Naive B cell (primary cell): ENCODE data around the gene MYO9B. TPM values are rescaled to one million over a fixed set of nuclear protein-coding genes. Genes with fewer than 3 reads are reported as not detected.
A peak's percentile ranks its signal among the peaks of the same experiment; 100 is the strongest.

Experiments
- ATAC-seq, 2 donors: fragments of 150-1000 bp; cut with Tn5 transposase; 2 replicates each; pipeline ENCODE4 v1.10.0; 2021; ENCODE audit warnings: low read depth in 2 of 2, mild to moderate bottlenecking in 2 of 2, moderate library complexity in 2 of 2
- DNase-seq: peaks from one replicate; pipeline ENCODE4 v3.0.0; 2022
- H3K27ac Mint-ChIP-seq, 6 donors: one replicate each; pipeline ENCODE4 v1.8.0; 2020 to 2022; ENCODE audit warnings: mild to moderate bottlenecking in 6 of 6, mixed read lengths in 6 of 6, moderate library complexity in 5 of 6, inconsistent platforms in 2 of 6
- H3K27me3 Mint-ChIP-seq, 3 donors: one replicate each; pipeline ENCODE4 v1.8.0; 2021 to 2022; ENCODE audit warnings: mixed read lengths in 3 of 3, mild to moderate bottlenecking in 1 of 3
- H3K36me3 Mint-ChIP-seq, 2 donors: one replicate each; pipeline ENCODE4 v1.8.0; 2020 to 2022; ENCODE audit warnings: mixed read lengths in 2 of 2, inconsistent platforms in 1 of 2, mild to moderate bottlenecking in 1 of 2
- H3K4me1 Mint-ChIP-seq, 3 donors: one replicate each; pipeline ENCODE4 v1.8.0; 2020 to 2022; ENCODE audit warnings: mixed read lengths in 3 of 3, inconsistent platforms in 1 of 3, mild to moderate bottlenecking in 1 of 3, moderate library complexity in 1 of 3
- H3K4me3 Mint-ChIP-seq, 8 donors: one replicate each; pipeline ENCODE4 v1.8.0; 2020 to 2022; ENCODE audit warnings: mild to moderate bottlenecking in 8 of 8, mixed read lengths in 8 of 8, moderate library complexity in 8 of 8, inconsistent platforms in 2 of 8
- H3K9me3 Mint-ChIP-seq, 7 donors: one replicate each; pipeline ENCODE4 v1.8.0; 2020 to 2022; ENCODE audit warnings: mixed read lengths in 7 of 7, mild to moderate bottlenecking in 5 of 7, inconsistent platforms in 2 of 7, moderate library complexity in 1 of 7
- polyA plus RNA-seq, 6 donors: library from polyadenylated mRNA; unstranded; fragments of 300-500 nt; fragmentation: Illumina TruSeq; gene quantifications; one replicate each; pipeline ENCODE4 v1.2.3, GENCODE V29; 2021; ENCODE audit warnings: low read depth in 6 of 6

Gene MYO9B
- polyA plus RNA-seq, 6 donors from 2014 or later, result 3.1 to 34.9 (median 6.9) TPM

GRCh38 chr19:17073869-17074633 is 1.5 kb upstream of the MYO9B start:
- Mint-ChIP-seq H3K4me1 (peaks cover 52 to 69% (median 66%) of the 10 kb centered on the region in 3 donors), H3K4me3 (peak overlapping the region; percentile 91 to 100 (median 98)), H3K9me3 (no peaks in the 10 kb centered on the region), H3K27me3 (no peaks in the 10 kb centered on the region), H3K36me3 (no peaks in the 10 kb centered on the region), H3K27ac (peak overlapping the region in 5 of 6 donors; percentile 93 to 98 (median 97))
- DNase-seq, result no peak
- peak; percentile 2 to 20 for ATAC-seq

GRCh38 chr19:17074634-17075034 is 943 bp upstream of the MYO9B start:
- H3K27ac Mint-ChIP-seq, result peak overlapping the region; percentile 93 to 98 (median 97)
- no peaks in the 10 kb centered on the region for H3K27me3 Mint-ChIP-seq
- H3K4me1 Mint-ChIP-seq, result peaks cover 58 to 71% (median 70%) of the 10 kb centered on the region in 3 donors
- peak in 1 of 2 donors; percentile 4 for ATAC-seq
- H3K9me3 Mint-ChIP-seq, result no peaks in the 10 kb centered on the region
- no peak for DNase-seq
- no peaks in the 10 kb centered on the region for H3K36me3 Mint-ChIP-seq
- H3K4me3 Mint-ChIP-seq, result peak overlapping the region; percentile 91 to 100 (median 98)

- Mint-ChIP-seq H3K4me1 (peaks cover 55 to 72% (median 68%) of the 10 kb centered on the region in 3 donors), H3K27ac (peak overlapping the region; percentile 95 to 100 (median 97)), H3K4me3 (peak overlapping the region; percentile 91 to 100 (median 100)), H3K9me3 (no peaks in the 10 kb centered on the region), H3K27me3 (no peaks in the 10 kb centered on the region), H3K36me3 (no peaks in the 10 kb centered on the region)
- DNase-seq (peak; percentile 61), ATAC-seq (peak; percentile 6)
Observed at GRCh38 chr19:17075864-17076542, 426 bp downstream of the MYO9B start.

- Mint-ChIP-seq H3K36me3 (no peaks in the 10 kb centered on the region), H3K4me1 (peaks cover 59 to 74% (median 71%) of the 10 kb centered on the region in 3 donors), H3K9me3 (no peaks in the 10 kb centered on the region), H3K27ac (peak overlapping the region in 5 of 6 donors; percentile 95 to 100 (median 98)), H3K4me3 (peak overlapping the region; percentile 91 to 100 (median 100)), H3K27me3 (no peaks in the 10 kb centered on the region)
- DNase-seq (no peak), ATAC-seq (no peak)
Observed at GRCh38 chr19:17076543-17076991, 990 bp downstream of the MYO9B start.

- H3K36me3 Mint-ChIP-seq, result no peaks in the 10 kb centered on the region
- peaks cover 68 to 83% (median 80%) of the 10 kb centered on the region in 3 donors for H3K4me1 Mint-ChIP-seq
- no peaks in the 10 kb centered on the region for H3K9me3 Mint-ChIP-seq
- ATAC-seq (no peak), DNase-seq (no peak)
- peak overlapping the region in 4 of 6 donors; percentile 66 to 98 (median 78) for H3K27ac Mint-ChIP-seq
- no peaks in the 10 kb centered on the region for H3K27me3 Mint-ChIP-seq
- peak overlapping the region; percentile 68 to 100 (median 100) for H3K4me3 Mint-ChIP-seq
Observed at GRCh38 chr19:17077447-17078028, 2.0 kb downstream of the MYO9B start.

- ATAC-seq, result no peak
- peak overlapping the region in 4 of 6 donors; percentile 11 to 71 (median 46) for H3K27ac Mint-ChIP-seq
- no peaks in the 10 kb centered on the region for H3K36me3 Mint-ChIP-seq
- H3K4me3 Mint-ChIP-seq, result peak overlapping the region; percentile 63 to 100 (median 83)
- H3K4me1 Mint-ChIP-seq, result peaks cover 70 to 85% (median 84%) of the 10 kb centered on the region in 3 donors
- DNase-seq, result no peak
- no peaks in the 10 kb centered on the region for H3K27me3 Mint-ChIP-seq
- H3K9me3 Mint-ChIP-seq, result no peaks in the 10 kb centered on the region
Observed at GRCh38 chr19:17078036-17078919, 2.7 kb downstream of the MYO9B start.

GRCh38 chr19:17078920-17079709 is 3.5 kb downstream of the MYO9B start:
- no peak for ATAC-seq
- Mint-ChIP-seq H3K36me3 (no peaks in the 10 kb centered on the region), H3K4me1 (peaks cover 62 to 80% (median 78%) of the 10 kb centered on the region in 3 donors), H3K9me3 (no peaks in the 10 kb centered on the region), H3K4me3 (peak overlapping the region; percentile 9 to 100 (median 62)), H3K27me3 (no peaks in the 10 kb centered on the region), H3K27ac (peak overlapping the region in 5 of 6 donors; percentile 54 to 89 (median 84))
- DNase-seq, result no peak

- no peak for DNase-seq
- ATAC-seq, result peak in 1 of 2 donors; percentile 19
- Mint-ChIP-seq H3K4me1 (peaks cover 56 to 75% (median 71%) of the 10 kb centered on the region in 3 donors), H3K4me3 (peak overlapping the region in 7 of 8 donors; percentile 37 to 100 (median 63)), H3K36me3 (no peaks in the 10 kb centered on the region), H3K27ac (peak overlapping the region; percentile 44 to 87 (median 76)), H3K27me3 (no peaks in the 10 kb centered on the region), H3K9me3 (no peaks in the 10 kb centered on the region)
Observed at GRCh38 chr19:17079710-17080439, 4.3 kb downstream of the MYO9B start.

GRCh38 chr19:17080440-17080801 is 4.8 kb downstream of the MYO9B start:
- no peaks in the 10 kb centered on the region for H3K9me3 Mint-ChIP-seq
- peaks cover 58 to 80% (median 73%) of the 10 kb centered on the region in 3 donors for H3K4me1 Mint-ChIP-seq
- H3K27ac Mint-ChIP-seq, result peak overlapping the region in 5 of 6 donors; percentile 58 to 87 (median 68)
- no peaks in the 10 kb centered on the region for H3K27me3 Mint-ChIP-seq
- ATAC-seq (no peak), DNase-seq (no peak)
- peak overlapping the region in 4 of 8 donors; percentile 59 to 100 (median 64) for H3K4me3 Mint-ChIP-seq
- H3K36me3 Mint-ChIP-seq, result no peaks in the 10 kb centered on the region

- H3K36me3 Mint-ChIP-seq, result no peaks in the 10 kb centered on the region
- ATAC-seq (peak; percentile 53 to 66), DNase-seq (no peak)
- H3K27ac Mint-ChIP-seq, result peak overlapping the region in 5 of 6 donors; percentile 14 to 94 (median 88)
- H3K4me1 Mint-ChIP-seq, result peaks cover 55 to 80% (median 74%) of the 10 kb centered on the region in 3 donors
- no peaks in the 10 kb centered on the region for H3K27me3 Mint-ChIP-seq
- no peaks in the 10 kb centered on the region for H3K9me3 Mint-ChIP-seq
- H3K4me3 Mint-ChIP-seq, result peak overlapping the region; percentile 44 to 84 (median 64)
Observed at GRCh38 chr19:17081672-17082630, 6.4 kb downstream of the MYO9B start.

GRCh38 chr19:17086120-17086519 is 10.5 kb downstream of the MYO9B start:
- Mint-ChIP-seq H3K27ac (peak overlapping the region in 1 of 6 donors; percentile 69), H3K27me3 (no peaks in the 10 kb centered on the region), H3K4me1 (peaks cover 57 to 82% (median 76%) of the 10 kb centered on the region in 3 donors), H3K36me3 (no peaks in the 10 kb centered on the region), H3K4me3 (peak overlapping the region in 1 of 8 donors; percentile 15), H3K9me3 (no peaks in the 10 kb centered on the region)
- ATAC-seq, result no peak
- DNase-seq, result no peak
